GM18498 (cell line): ENCODE measurements around the gene COL27A1.

Experiments
- ATAC-seq: cut with Tn5 transposase; IDR thresholded peaks from one replicate; pipeline ENCODE4 v1.9.1; 2021; ENCODE audit warnings: mild to moderate bottlenecking, moderate library complexity; ENCODE audit not compliant: unreplicated experiment

Gene COL27A1

DNA sequence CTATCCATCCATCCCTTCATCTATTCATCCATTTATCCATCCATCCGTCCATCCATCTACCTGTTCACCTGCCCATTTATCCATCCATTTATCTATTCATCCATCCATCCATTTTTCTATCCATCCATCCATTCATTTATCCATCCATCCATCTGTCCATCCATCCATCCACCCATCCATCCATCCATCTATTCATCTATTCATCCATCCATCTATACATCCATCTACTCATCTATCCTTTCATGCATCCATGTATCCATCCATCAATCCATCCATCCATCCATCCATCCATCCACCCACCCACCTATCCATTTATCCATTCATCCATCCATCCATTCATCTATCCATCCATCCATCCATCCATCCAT, 10.8 kb downstream of the COL27A1 start:
- ATAC-seq, result no peak

DNA sequence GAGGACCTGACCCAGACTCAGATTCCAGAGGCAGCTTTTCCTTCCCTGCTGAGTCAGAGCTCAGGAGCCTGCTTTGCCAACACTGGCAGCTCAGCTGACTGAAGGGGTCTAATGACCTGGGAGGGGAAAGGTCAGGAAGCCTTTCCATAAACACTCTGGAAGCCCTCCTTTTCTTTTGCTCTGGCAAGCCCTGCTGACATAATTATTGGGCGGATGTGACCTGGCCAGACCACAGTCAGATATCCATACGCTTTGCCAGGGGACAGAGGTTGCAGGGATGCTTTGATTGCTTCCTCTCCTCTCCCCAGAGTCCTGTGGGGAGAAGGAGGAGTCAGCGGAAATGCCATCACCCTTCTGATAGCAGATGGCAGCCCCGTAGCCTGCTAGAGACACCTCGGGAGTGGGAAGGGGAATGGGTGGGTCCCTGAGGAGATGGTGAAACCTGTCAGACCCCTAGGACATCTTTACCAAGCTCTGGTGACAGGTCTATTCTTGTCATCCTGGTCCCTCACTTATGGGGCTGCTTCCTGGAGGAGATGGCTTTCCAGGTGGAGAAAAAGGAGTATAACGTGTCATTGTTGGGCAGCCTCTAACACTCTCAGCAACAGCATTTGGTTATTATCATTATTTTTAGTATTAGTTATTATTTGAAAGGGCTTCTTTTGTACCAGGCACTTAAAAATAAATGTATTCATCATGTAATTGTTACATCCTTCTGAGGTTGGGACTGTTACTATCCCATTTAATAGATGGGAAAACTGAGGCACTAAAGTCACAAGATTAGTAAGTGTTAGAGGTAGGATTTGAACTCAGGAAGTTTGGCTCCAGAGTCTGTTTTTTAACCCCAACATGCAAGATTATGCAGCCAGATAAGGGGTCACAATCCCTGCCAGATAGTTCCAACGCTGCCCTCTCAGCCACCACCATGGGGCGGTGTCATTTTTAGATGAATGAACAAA, 11.6 kb downstream of the COL27A1 start:
- no peak for ATAC-seq

DNA sequence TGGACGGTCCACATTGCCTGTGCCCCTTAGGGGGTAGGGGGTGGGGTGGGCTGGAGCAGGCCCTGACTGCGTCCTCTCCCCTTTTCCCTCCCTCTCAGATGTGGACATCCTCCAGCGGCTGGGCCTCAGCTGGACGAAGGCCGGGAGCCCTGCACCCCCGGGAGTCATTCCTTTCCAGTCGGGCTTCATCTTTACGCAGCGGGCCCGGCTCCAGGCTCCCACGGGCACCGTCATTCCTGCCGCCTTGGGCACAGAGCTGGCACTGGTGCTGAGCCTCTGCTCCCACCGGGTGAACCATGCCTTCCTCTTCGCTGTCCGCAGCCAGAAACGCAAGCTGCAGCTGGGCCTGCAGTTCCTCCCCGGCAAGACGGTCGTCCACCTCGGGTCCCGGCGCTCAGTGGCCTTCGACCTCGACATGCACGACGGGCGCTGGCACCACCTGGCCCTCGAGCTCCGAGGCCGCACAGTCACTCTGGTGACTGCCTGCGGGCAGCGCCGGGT, 12.3 kb downstream of the COL27A1 start:
- no peak for ATAC-seq

DNA sequence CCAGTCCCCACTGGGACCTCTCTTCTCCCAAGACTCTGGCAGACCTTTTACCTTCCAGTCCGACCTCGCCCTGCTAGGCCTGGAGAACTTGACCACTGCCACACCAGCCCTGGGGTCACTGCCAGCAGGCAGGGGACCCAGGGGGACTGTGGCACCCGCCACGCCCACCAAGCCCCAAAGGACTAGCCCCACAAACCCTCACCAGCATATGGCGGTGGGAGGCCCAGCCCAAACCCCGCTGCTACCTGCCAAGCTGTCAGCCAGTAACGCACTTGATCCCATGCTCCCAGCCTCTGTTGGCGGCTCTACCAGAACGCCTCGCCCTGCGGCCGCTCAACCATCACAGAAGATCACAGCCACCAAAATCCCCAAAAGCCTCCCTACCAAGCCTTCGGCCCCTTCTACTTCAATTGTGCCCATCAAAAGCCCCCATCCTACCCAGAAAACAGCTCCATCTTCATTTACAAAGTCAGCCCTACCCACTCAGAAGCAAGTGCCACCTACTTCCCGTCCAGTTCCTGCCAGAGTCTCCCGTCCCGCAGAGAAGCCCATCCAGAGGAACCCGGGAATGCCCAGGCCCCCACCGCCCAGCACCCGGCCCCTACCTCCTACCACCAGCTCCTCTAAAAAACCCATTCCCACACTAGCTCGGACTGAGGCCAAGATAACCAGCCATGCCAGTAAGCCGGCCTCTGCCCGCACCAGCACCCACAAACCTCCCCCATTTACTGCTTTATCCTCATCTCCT, 13.1 kb downstream of the COL27A1 start:
- ATAC-seq, result no peak

DNA sequence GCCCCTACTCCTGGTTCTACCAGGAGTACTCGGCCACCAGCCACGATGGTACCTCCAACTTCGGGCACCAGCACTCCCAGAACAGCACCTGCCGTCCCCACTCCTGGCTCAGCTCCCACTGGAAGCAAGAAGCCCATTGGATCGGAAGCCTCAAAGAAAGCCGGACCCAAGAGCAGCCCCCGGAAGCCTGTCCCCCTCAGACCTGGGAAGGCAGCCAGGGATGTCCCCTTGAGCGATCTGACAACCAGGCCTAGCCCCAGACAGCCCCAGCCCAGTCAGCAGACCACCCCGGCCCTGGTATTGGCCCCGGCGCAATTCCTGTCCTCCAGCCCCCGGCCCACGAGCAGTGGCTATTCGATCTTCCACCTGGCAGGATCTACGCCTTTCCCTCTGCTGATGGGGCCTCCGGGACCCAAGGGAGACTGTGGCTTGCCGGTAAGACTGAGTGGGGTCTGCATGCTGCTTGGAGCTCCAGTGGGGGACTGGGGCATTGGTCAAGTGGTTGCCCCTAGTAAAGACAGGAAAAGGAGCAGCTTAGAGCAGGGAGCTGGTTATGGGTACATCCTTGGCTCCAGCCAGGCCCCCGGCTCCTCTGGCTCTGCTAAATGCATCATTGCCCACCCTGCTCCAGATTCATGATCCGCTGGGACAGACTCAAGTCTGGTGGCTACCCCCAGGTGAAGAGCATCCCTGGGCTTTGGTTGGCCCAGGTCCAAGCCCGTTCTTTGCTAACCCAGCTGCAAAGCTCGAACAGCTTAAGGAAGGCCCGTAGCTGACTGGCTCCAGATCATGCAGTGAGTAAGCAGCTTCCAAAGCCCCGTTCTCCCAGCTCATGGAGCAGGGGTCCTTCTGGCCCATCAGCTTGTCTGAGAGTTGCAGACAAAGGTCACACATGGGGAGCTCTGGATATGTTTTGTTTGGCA, 14.0 kb downstream of the COL27A1 start:
- ATAC-seq, result no peak

DNA sequence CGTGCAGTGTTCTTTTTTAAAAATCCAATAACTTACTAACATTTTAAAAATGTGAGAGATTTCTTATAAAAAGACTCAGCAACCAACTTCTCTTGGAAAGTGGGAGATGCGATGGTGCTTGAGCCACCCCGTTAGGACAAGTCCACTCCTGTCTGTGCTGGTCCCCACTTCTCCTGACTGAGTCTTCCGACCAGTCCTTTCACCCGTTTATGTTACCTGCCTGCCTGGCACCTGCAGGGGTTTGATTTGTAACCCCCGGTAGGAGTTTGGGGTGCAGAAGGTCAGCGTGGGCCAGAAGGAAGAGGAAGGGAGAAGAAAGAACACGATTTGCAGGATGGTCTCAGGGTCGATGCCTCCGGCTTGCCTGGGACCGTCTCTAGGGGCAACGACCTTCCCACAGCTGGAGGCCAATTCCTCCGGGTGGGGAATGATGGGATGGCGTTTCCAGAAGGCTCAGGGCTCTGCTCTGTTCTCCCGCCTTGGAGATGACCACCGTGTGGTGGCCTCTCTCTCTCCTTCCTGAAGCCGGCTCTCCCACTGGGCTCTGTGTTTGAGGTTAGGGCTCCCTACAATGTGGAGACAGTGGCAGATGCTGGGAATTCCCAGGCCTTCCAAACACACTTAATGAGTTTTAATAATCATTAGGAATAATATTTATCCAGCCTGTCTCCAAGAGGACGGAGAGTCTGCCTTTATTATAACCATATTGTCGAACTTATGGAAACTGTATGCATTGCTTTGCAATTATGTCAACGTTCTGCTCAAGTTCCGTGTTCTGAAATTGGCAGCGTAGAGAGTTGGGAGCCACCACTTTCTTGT, 14.8 kb downstream of the COL27A1 start:
- ATAC-seq, result no peak

DNA sequence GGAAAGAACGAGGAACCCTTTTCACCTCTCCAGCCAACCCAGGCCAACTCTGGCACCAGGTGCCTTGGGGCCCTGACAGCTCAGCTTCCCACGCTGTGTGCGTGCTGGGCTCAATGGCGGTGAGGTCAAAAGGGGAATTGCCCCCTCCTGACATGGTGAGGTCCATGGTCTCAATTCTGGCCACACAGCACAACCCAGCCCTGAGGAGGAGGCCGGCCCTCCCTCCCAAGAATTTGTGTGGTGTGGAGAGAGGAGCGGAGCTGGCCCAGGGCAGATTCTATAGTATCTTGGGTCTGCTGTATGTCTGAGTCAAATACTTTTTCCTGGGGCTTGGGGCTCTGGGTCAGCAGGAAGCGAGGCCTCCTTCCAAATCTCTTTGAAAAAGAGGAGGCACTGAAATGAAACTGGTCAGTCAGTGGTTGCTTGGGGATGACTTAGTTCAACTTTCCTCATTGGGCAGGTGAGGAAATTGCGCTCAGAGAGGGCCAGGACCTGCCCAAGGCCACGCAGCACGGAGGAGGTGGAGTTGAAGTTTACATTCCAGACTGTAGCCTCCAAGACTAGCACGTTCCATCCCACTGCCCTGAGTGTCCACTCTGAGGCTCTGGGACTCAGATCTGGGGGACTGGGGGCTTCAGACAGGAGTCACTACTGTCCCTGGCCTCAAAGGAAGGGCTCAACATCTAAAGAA, 15.6 kb downstream of the COL27A1 start:
- ATAC-seq, result no peak

DNA sequence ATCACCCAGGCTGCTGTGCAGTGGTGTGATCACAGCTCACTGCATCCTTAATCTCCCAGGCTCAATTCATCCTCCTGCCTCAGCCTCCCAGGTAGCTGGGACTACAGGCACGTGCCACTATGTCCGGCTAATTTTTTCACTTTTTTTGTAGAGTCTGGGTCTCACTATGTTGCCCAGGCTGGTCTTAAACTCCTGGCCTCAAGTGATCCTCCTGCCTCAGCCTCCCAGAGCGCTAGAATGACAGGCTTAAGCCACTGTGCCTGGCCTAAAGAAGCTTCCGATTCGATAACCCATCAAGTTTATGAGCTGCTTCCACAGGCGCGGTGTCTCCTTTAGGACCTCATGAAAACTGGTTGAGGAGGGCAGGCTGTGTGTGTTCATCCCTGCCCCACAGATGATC, 16.2 kb downstream of the COL27A1 start:
- ATAC-seq, result no peak

DNA sequence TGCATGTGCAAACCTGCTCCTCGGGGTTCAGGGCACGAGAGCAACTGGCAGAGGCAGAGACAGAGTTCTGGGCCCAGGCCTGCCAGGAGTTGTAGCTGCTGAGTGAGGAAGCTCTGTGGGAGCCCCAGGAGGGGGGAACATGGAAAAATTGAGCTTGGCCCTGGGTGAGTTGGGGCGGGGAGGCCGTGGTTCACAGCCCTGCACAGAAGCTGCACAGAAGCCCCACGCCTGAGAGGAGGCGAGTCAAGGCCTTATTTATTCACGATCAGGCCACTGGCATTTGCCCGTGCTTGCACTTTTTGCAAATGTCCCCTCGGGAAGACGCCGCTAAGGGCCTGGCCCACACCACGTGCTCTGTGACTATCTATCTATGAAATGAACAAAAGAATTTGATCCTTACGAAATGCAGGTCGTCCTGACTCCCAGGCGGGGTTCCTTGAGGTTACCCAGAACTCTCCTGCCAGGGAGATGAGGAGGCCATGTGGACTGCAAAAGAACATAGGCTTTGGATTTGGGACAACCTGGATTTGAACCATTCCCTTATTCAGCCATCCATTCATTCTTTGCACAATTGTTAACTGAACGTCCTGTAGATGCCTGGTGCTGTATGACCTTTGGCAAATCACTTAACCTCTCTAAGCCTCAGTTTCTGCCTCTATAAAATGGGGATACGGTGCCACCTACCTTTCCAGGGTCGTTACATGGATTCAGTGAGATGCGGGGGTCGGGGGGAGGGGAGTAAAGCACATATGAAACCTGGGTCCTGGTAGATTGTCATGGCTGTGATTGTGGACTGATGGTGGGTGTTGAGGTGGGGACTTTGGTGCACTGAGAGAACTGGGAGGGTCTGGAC, 17.9 kb downstream of the COL27A1 start:
- no peak for ATAC-seq

DNA sequence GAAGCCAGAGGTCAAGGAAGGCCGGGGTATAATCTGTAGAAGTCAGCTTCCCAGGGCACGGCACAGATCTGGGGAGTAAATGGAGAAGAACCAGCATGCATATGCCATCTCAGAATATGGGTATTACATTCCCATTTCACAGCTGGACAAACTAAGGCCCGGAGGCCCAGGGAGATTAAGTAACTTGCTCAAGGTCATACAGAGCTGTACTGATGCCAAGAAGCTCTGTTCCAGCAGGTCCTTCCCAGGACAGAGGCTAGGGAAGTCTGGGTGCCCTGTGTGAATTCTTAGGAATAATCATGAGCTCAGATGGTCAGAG, 19.2 kb downstream of the COL27A1 start:
- no peak for ATAC-seq

DNA sequence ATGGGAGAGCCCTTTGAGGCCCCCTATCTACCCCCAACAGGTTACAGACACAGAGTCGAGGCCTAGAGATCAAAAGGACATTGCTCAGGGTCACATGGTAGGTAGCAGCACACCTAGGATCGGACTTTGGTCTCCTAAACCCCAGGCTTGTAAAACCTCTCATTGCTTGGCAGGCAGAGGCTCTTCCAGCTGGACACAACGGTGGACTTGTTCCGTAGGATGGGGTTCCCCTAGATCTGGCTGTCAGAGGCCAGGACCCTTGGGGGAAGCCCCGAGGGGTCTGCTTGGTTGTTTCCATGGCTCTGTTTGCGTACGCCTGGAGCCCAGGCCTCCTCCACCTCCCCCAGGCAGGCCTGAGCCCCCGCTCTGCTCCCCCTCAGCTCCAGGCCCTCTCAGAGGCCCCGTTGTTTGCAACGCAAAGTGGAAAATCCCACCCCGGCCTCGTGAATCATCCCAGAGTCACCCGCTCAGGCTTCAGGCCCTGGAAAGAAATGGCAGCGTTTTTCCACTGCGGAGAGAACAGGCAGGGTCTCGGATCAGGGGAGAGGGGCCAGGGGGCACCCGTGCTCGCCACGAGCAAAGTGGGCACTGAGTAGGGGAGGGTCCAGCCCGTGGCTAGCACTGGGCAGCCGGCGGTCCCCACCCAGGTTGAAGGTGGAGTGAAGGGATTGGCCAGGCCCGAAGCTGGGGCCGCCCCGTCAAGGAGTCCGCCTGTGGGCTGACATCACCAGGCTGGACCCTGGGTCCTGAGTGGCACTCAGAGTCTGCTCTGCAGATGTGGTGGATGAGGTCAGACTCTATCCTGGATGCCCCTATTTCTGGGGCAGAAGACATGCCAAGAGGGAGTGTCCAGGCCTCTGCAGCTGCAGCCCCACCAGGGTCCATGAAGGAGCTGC, 19.8 kb downstream of the COL27A1 start:
- no peak for ATAC-seq

DNA sequence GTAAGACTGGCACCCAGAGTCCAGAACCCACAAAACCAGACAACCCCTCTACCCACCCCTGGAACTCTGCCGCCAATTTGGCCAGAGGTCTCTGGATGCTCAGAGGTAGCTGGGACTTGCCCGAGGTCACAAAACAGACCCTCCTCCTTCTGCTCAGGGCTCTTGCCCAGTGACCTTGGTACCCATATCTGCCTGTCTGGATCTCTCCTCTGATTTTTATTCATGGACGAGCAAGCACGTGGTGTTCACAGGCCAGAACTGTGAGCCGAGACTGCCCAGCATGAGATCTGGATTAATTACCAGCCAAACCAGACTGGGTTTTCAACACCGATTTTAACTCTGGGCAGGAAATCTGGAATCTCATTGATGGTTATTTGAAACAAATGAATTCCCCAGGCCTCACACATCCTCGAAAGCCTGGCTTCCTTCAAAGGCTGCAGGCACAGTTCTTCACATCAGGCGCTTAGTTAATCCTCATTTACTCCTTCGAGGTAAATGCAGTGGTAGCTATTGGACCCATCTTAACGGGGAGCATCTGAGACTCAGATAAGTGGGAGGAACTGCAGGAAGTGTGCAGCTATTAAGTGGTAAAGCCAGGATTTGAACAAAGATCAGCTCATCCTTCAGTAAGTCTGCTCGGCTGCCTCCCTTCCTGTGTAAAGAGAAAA, 21.4 kb downstream of the COL27A1 start:
- ATAC-seq, result no peak

DNA sequence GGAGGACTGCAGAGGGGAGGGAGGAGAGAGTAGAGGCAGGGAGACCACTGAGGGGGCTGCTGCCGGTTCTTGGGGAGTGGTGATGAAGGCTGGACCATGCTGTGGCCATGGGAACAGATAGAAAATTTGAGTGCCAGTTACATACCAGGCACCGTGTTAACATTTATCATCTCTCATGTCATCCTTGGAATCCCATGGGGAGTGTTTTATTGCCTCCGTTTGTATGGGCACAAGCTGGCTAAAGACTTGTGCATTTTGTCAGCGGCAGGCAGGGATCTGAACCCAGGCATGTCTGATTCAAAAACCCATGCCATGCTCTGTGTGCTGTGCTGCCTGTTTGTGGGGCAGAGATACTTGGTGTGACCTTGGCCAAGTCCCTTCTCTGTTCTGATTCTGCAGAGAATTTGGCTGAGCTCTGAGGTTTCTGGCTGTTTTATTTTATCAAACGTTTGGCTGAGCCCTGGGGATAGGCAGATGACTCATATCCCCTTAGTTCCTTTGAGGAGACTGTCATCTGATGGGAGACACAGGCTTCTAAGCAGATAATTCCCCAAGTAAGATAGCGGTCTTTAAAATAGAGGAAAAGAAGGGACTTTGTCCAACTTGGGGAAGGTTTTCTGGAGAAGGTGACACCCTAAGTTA, 22.2 kb downstream of the COL27A1 start:
- no peak for ATAC-seq

DNA sequence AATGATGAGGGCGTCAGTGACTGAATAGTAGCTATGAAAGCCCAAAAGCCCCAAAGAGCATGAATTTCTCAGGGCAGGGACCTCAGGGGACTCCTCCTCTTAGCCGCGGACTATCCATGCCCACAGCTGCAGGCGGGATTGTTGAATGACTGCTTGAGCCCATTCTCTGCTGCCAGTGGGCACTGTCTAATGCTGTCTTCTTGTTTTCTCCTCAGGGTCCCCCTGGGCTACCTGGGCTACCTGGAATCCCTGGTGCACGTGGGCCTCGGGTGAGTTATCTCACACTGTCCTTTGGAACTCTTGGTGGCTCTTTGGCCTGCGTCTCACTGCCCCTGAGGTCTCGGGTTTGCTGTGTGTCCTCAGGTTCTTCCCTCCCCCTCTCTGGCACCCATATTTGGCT, 22.7 kb downstream of the COL27A1 start:
- ATAC-seq, result no peak

DNA sequence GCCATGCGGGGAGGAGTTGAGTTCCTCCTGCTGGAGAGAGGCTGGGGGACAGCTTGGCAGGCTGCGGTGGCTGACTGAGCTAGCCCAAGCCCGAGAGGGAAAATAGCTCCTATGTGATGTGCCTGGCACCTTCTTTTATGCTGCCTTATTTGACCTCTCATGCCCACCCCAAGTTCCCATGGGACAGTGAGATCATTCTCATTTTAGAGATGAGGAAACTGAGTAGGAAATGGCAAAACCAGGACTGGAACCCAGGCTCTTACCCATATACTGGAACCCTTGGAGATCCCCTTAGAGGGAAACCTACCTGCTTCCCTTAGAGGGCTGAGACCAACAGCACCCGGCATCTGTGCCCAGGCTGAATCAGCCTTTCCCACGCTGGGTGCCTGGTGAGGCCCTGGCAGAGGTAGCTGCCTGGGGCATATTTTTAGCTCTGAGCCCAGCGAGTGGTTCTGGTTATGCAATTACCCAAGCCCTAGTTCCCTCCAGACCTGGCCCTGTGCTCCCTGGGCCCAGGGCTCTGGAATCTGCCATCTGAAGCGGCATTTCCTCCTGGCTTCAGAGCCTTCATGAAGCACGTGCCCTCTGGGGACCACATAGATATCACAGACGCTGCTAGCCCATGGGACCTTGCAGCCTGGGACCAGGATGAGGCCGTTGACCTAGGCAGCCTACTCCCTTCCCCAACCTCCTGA, 23.6 kb downstream of the COL27A1 start:
- ATAC-seq, result no peak

DNA sequence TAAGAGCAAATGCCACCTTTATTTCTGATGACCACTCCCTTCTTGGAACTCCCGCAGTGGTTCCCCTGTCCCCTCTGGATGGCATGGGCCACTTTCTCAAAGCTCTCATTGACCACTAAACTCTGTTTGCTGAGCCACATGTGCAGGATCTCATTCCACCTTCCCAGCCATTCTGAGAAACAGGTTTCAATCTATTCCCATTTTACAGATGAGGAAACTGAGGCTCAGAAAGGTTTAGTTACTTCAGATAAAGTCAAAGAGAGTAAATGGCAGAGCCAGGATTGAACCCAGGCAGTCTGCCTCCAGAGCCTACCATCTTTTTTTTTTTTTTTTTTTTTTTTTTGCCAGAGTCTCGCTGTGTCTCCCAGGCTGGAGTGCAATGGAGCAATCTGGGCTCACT, 24.2 kb downstream of the COL27A1 start:
- ATAC-seq, result no peak
